GM12878 (cell line): Measurements from ENCODE around the gene MAN2A1. TPM values are rescaled to one million over a fixed set of nuclear protein-coding genes. Genes with fewer than 3 reads are reported as not detected.

Experiments
- ATAC-seq: fragments of 200-7000 bp; cut with Tn5 transposase; 3 replicates; pipeline ENCODE4 v1.9.1; 2020; ENCODE audit warnings: mild to moderate bottlenecking, moderate library complexity
- BruUV-seq: library from RNA; stranded (reverse); fragments of 400-500 nt; replicated peaks from 2 replicates; lab custom pipeline; 2021; lab: Mats Ljungman, UMichigan
- CTCF ChIA-PET: fragments of 300-600 bp; sonication (Branson Sonifier 250); formaldehyde crosslinking; extraction: SDS; loops from one replicate; lab custom pipeline; 2021; ENCODE audit warnings: inconsistent platforms; lab: Yijun Ruan, JAX
- POLR2A ChIA-PET: fragments of 350-600 bp; formaldehyde crosslinking; extraction: SDS; loops from one replicate; lab custom pipeline; 2021; ENCODE audit warnings: inconsistent platforms; lab: Charles Lee
- RAD21 ChIA-PET: fragments of 300-600 bp; sonication (Branson Sonifier 250); formaldehyde crosslinking; loops from one replicate; lab custom pipeline; 2023; ENCODE audit warnings: antibody characterized with exemption; ENCODE audit not compliant: unreplicated experiment; lab: Charles Lee
- SMC1A ChIA-PET: fragments of 300-600 bp; sonication (Branson Sonifier 250); formaldehyde crosslinking; loops from one replicate; lab custom pipeline; 2023; ENCODE audit not compliant: unreplicated experiment, uncharacterized antibody; lab: Charles Lee
- DNase-seq: peaks from one replicate; pipeline ENCODE4 v3.0.0-alpha.2; 2011; ENCODE audit warnings: low read depth, low spot score
- FAIRE-seq: peaks from 3 replicates; lab custom pipeline; 2011; peaks lifted over from hg19 to GRCh38; lab: Jason Lieb, UNC
- H2AFZ ChIP-seq: 2 replicates; pipeline ENCODE4 v1.6.0; 2011; ENCODE audit warnings: low read depth, low read length, control low read depth; ENCODE audit not compliant: control insufficient read depth
- H3K27ac ChIP-seq: 2 replicates; pipeline ENCODE4 v1.5.1; 2011; ENCODE audit warnings: control low read depth; ENCODE audit not compliant: control insufficient read depth, insufficient read depth
- H3K27me3 ChIP-seq, 2 experiments: replicated peaks in 1 of 2; 2 replicates each; pipeline versions ENCODE4 v1.6.0 to v1.6.1; 2011; ENCODE audit warnings: low read length in 1 of 2; ENCODE audit not compliant: control insufficient read depth in 2 of 2, insufficient read depth in 2 of 2
- H3K36me3 ChIP-seq, 2 experiments: 2 replicates each; pipeline ENCODE4 v1.5.1; 2011; ENCODE audit warnings: low read length in 1 of 2; ENCODE audit not compliant: control insufficient read depth in 2 of 2, insufficient read depth in 2 of 2
- H3K4me1 ChIP-seq: 2 replicates; pipeline ENCODE4 v1.6.1; 2011; ENCODE audit warnings: mild to moderate bottlenecking, low read length, moderate library complexity, mixed read lengths; ENCODE audit not compliant: control insufficient read depth, insufficient read depth
- H3K4me2 ChIP-seq: 2 replicates; pipeline ENCODE4 v1.6.0; 2011; ENCODE audit warnings: control low read depth; ENCODE audit not compliant: control insufficient read depth, insufficient read depth
- H3K4me3 ChIP-seq: fragments of 200-600 bp; sonication (generic); 2 replicates; pipeline ENCODE4 v1.5.1; 2016
- H3K79me2 ChIP-seq: 2 replicates; pipeline ENCODE4 v1.6.0; 2011; ENCODE audit warnings: low read length; ENCODE audit not compliant: control insufficient read depth, insufficient read depth
- H3K9ac ChIP-seq: 2 replicates; pipeline ENCODE4 v1.8.0; 2011; ENCODE audit warnings: low read length, control low read depth, mixed read lengths; ENCODE audit not compliant: control insufficient read depth, insufficient read depth
- H3K9me3 ChIP-seq: replicated peaks from 3 replicates; pipeline ENCODE4 v1.5.1; 2011; ENCODE audit warnings: mild to moderate bottlenecking, low read length; ENCODE audit not compliant: control insufficient read depth, insufficient read depth
- H4K20me1 ChIP-seq: 2 replicates; pipeline ENCODE4 v1.6.0; 2011; ENCODE audit not compliant: control insufficient read depth, insufficient read depth
- GABPA ChIP-seq: IDR thresholded peaks from 2 replicates; pipeline ENCODE4 v1.6.1; 2014; ENCODE audit warnings: antibody characterized with exemption, low read depth, mild to moderate bottlenecking, inconsistent platforms
- IKZF2 ChIP-seq, 2 experiments: fragments of 450-650 bp; IDR thresholded peaks; 2 replicates each; pipeline ENCODE4 v1.6.1; 2017; ENCODE audit warnings: mild to moderate bottlenecking in 2 of 2, moderate library complexity in 2 of 2
- IRF4 ChIP-seq: IDR thresholded peaks from 2 replicates; pipeline ENCODE4 v1.6.1; 2011; ENCODE audit warnings: low read depth, low read length
- SIN3A ChIP-seq: IDR thresholded peaks from 2 replicates; pipeline ENCODE4 v1.6.1; 2012; ENCODE audit warnings: low read depth, low read length, improper control_type of control experiment
- USF2 ChIP-seq: IDR thresholded peaks from 2 replicates; pipeline ENCODE4 v1.6.1; 2011; ENCODE audit warnings: low read depth, low read length, improper control_type of control experiment, borderline replicate concordance
- ZNF384 ChIP-seq: IDR thresholded peaks from 2 replicates; pipeline ENCODE4 v1.6.1; 2012; ENCODE audit warnings: low read depth, mild to moderate bottlenecking, low read length, improper control_type of control experiment, borderline replicate concordance
- WGBS: methylation state at CpG from one replicate; pipeline ENCODE4 v1.1.6; 2016; ENCODE audit warnings: low lambda C conversion rate; ENCODE audit not compliant: insufficient replicate concordance, insufficient coverage; ENCODE audit errors: missing lambda C conversion rate; 5-methylcytosine and 5-hydroxymethylcytosine counted together
- in situ Hi-C: fragments of 300-500 bp; cut with MboI; formaldehyde crosslinking; loops from 9 replicates; pipeline ENCODE4 v1.14.3; 2018; ENCODE audit warnings: mixed read lengths
- intact Hi-C: fragments of 100-400 bp; cut with micrococcal nuclease; formaldehyde crosslinking; loops from one replicate; pipeline ENCODE4 v1.14.2; 2022; ENCODE audit not compliant: unreplicated experiment
- polyA plus RNA-seq, 11 experiments: library from polyadenylated mRNA; depleted of rRNA in 4 of 11; unstranded in 6 of 11; stranded (reverse) in 5 of 11; fragments of >200 nt; fragmentation: Nextera tagmentation in 4 of 11; fragmentation: Illumina TruSeq in 1 of 11; extraction: Ambion mirVana in 4 of 11; extraction: Trizol in 1 of 11; gene quantifications; 1 replicate in 1 of 11; 2 replicates in 10 of 11; pipeline versions ENCODE4 v1.2.1 to v1.2.3, GENCODE V29; 2011 to 2016; ENCODE audit warnings: inconsistent platforms in 2 of 11, missing spikeins in 2 of 11, low read depth in 1 of 11
- total RNA-seq, 4 experiments: library from RNA; depleted of rRNA in 3 of 4; stranded (reverse); fragments of >200 nt in 3 of 4; fragmentation: Illumina TruSeq in 1 of 4; extraction: Trizol in 1 of 4; gene quantifications; 2 replicates each; pipeline versions ENCODE4 v1.2.1 to v1.2.3, GENCODE V29; 2013 to 2021

Gene MAN2A1
- total and polyA plus RNA-seq, 10 of the 15 experiments (the other 5 are each of a cell fraction or from before 2014, with no cell fraction given) = 4.2 to 27.9 (median 10.5) TPM

DNA sequence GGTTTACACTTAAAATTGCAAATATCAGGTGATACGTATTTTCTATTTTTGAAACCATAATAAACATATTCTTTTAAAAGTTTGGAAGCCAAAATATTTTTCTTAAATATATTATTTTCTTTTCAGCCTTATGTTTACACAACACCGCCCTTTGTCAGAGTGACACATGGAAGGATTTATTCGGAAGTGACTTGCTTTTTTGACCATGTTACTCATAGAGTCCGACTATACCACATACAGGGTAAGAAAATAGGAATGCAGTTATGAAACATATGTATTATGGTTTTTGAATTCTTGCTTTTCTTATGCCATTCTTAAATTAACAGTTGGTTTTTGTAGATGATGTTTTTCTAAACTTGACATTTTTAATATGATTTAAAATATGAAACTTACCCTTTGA lies 133.9 kb downstream of the MAN2A1 start (continued):
- no peak for TF ChIP-seq GABPA
- no peak for TF ChIP-seq IRF4

- SMC1A ChIA-PET = no interaction called here
- FAIRE-seq = no peak
- in situ Hi-C loops = no loop called here
- POLR2A ChIA-PET = no interaction called here
- ATAC-seq = no peak
- no peaks in the 10 kb centered on the region for H3K9me3 ChIP-seq
- H2AFZ ChIP-seq = no peak overlapping the region
- H3K4me1 ChIP-seq = no peaks in the 10 kb centered on the region
- intact Hi-C loops = no loop called here
- no peak for TF ChIP-seq SIN3A
- no peak for TF ChIP-seq IKZF2 (IDR thresholded peaks at IDR 0.05)
- TF ChIP-seq USF2 = no peak
- TF ChIP-seq ZNF384 = no peak
- no peaks in the 10 kb centered on the region for H4K20me1 ChIP-seq
- no peak overlapping the region for H3K9ac ChIP-seq
- no peaks in the 10 kb centered on the region; a peak in 1 of 4 replicates for H3K36me3 ChIP-seq
- DNase-seq = no peak
- H3K4me3 ChIP-seq = no peak overlapping the region
- CTCF ChIA-PET = no interaction called here
- H3K27me3 ChIP-seq = no peaks in the 10 kb centered on the region
- RAD21 ChIA-PET = no interaction called here
- no peak overlapping the region for H3K4me2 ChIP-seq
- 100% methylated on average over 1 of the region's 1 CpG for WGBS
- H3K79me2 ChIP-seq = no peaks in the 10 kb centered on the region
- no TSS peak for BruUV-seq
- no peak overlapping the region for H3K27ac ChIP-seq
Measured at GRCh38 chr5:109825450-109825849, 135.7 kb downstream of the MAN2A1 start.
